Left lobe of liver (tissue), 2 donors: ENCODE data around the gene LRRC53. TPM values are rescaled to one million over a fixed set of nuclear protein-coding genes. Genes with fewer than 3 reads are reported as not detected.

Source experiments
- ATAC-seq: fragments of 200-7000 bp; cut with Tn5 transposase; one replicate; pipeline ENCODE4 v1.9.1; 2020; ENCODE audit warnings: mild to moderate bottlenecking, moderate library complexity
- DNase-seq: peaks from one replicate; pipeline ENCODE4 v3.0.0-alpha.2; 2020; ENCODE audit warnings: low spot score
- total RNA-seq: library from RNA; stranded (reverse); gene quantifications from one replicate; pipeline ENCODE4 v1.2.1, GENCODE V29; 2021
- donor health status: DM: no; HTN: no; CAD: no; lungs with moderate emphysema.
- donor health status: DM: no; HTN: yes; CAD: no.

Gene LRRC53
- total RNA-seq, result not detected

GRCh38 chr1:74512170-74512915 is at the start of gene LRRC53:
Gene LRRC53 (minus strand): TSS chr1:74512611. CDS start chr1:74483349, 29,262 bp downstream.
- no peak for ATAC-seq
- DNase-seq, result no peak

GRCh38 chr1:74549932-74550331 is 37.5 kb upstream of the LRRC53 start:
- DNase-seq (no peak), ATAC-seq (no peak)

- no peak for ATAC-seq
- DNase-seq, result no peak
These were observed 36.7 kb upstream of the LRRC53 start for GRCh38 chr1:74548961-74549750.

GRCh38 chr1:74545821-74546220 is 33.4 kb upstream of the LRRC53 start:
- DNase-seq, result no peak
- no peak for ATAC-seq

- no peak for ATAC-seq
- no peak for DNase-seq
These were observed 21.8 kb upstream of the LRRC53 start for GRCh38 chr1:74534241-74534640.

- ATAC-seq (no peak), DNase-seq (no peak)
These were observed 19.4 kb upstream of the LRRC53 start for GRCh38 chr1:74531796-74532195.

- ATAC-seq (no peak), DNase-seq (no peak)
These were observed 18.5 kb upstream of the LRRC53 start for GRCh38 chr1:74530892-74531291.

GRCh38 chr1:74528123-74528522 is 15.7 kb upstream of the LRRC53 start:
- no peak for ATAC-seq
- no peak for DNase-seq

GRCh38 chr1:74526708-74527107 is 14.3 kb upstream of the LRRC53 start:
- ATAC-seq (no peak), DNase-seq (no peak)

- DNase-seq, result no peak
- ATAC-seq, result no peak
These were observed 11.6 kb upstream of the LRRC53 start for GRCh38 chr1:74523873-74524480.

- ATAC-seq, result no peak
- DNase-seq, result no peak
These were observed 9.7 kb upstream of the LRRC53 start for GRCh38 chr1:74522148-74522547.

- ATAC-seq (no peak), DNase-seq (no peak)
These were observed 5.2 kb upstream of the LRRC53 start for GRCh38 chr1:74517599-74518051.

GRCh38 chr1:74513411-74514300 is 1.2 kb upstream of the LRRC53 start:
- DNase-seq (no peak), ATAC-seq (no peak)

- DNase-seq (no peak), ATAC-seq (no peak)
These were observed 4.0 kb downstream of the LRRC53 start for GRCh38 chr1:74508449-74508848.

- ATAC-seq (no peak), DNase-seq (no peak)
These were observed 6.3 kb downstream of the LRRC53 start for GRCh38 chr1:74505928-74506710.

- ATAC-seq (no peak), DNase-seq (no peak)
These were observed 7.4 kb downstream of the LRRC53 start for GRCh38 chr1:74504933-74505512.

GRCh38 chr1:74504125-74504932 is 8.1 kb downstream of the LRRC53 start:
- ATAC-seq, result peak; percentile 79
- DNase-seq, result no peak

GRCh38 chr1:74502858-74503257 is 9.6 kb downstream of the LRRC53 start:
- no peak for DNase-seq
- ATAC-seq, result no peak

GRCh38 chr1:74502432-74502831 is 10.0 kb downstream of the LRRC53 start:
- DNase-seq (no peak), ATAC-seq (peak; percentile 85)
